ENCODE data around the gene PRSS27.

The PRSS27 gene

GRCh38 chr16:2720064-2720457 is at the start of gene PRSS27:
Gene PRSS27, minus strand, starts transcription at chr16:2720224. Its CDS starts 64 bp downstream, at chr16:2720160.
- DNase-seq = no peak

GRCh38 chr16:2769675-2770056 is 49.6 kb upstream of the PRSS27 start:
- DNase-seq = no peak

- DNase-seq = no peak
Measured at GRCh38 chr16:2769100-2769529, 49.1 kb upstream of the PRSS27 start.

- DNase-seq = no peak
Measured at GRCh38 chr16:2768403-2769089, 48.5 kb upstream of the PRSS27 start.

- no peak for DNase-seq
Measured at GRCh38 chr16:2767891-2768290, 47.9 kb upstream of the PRSS27 start.

- no peak for DNase-seq
Measured at GRCh38 chr16:2767140-2767731, 47.2 kb upstream of the PRSS27 start.

GRCh38 chr16:2766430-2767139 is 46.6 kb upstream of the PRSS27 start:
- DNase-seq = no peak

GRCh38 chr16:2765462-2766404 is 45.7 kb upstream of the PRSS27 start:
- no peak for DNase-seq

- no peak for DNase-seq
Measured at GRCh38 chr16:2764718-2765117, 44.7 kb upstream of the PRSS27 start.

GRCh38 chr16:2763173-2763572 is 43.1 kb upstream of the PRSS27 start:
- DNase-seq = no peak

GRCh38 chr16:2762711-2763110 is 42.7 kb upstream of the PRSS27 start:
- no peak for DNase-seq

- DNase-seq = no peak
Measured at GRCh38 chr16:2761886-2762583, 42.0 kb upstream of the PRSS27 start.

GRCh38 chr16:2761472-2761871 is 41.4 kb upstream of the PRSS27 start:
- DNase-seq = no peak

- DNase-seq = no peak
Measured at GRCh38 chr16:2757344-2757743, 37.3 kb upstream of the PRSS27 start.

- DNase-seq = no peak
Measured at GRCh38 chr16:2756288-2757015, 36.4 kb upstream of the PRSS27 start.

GRCh38 chr16:2755158-2755557 is 35.1 kb upstream of the PRSS27 start:
- DNase-seq = no peak

- no peak for DNase-seq
Measured at GRCh38 chr16:2753733-2754020, 33.7 kb upstream of the PRSS27 start.

- peak; percentile 53 for DNase-seq
Measured at GRCh38 chr16:2752850-2753732, 33.1 kb upstream of the PRSS27 start.

GRCh38 chr16:2752035-2752849 is 32.2 kb upstream of the PRSS27 start, which contains the start of gene SRRM2:
Gene SRRM2, plus strand, starts transcription at chr16:2752638. Its CDS starts 3,727 bp downstream, at chr16:2756365.
- DNase-seq = peak; percentile 72

- DNase-seq = no peak
Measured at GRCh38 chr16:2751577-2752034, 31.6 kb upstream of the PRSS27 start.
